ENCODE data around the gene KAT2A.

GRCh38 chr17:42088736-42089135 lies 32.4 kb downstream of the KAT2A start:
- TF ChIP-seq GATA3 (IDR thresholded peaks at IDR 0.05; ENCODE audit: low read depth, low read length) (no peak), GATA2 (IDR thresholded peaks at IDR 0.05; ENCODE audit: low read depth, low read length) (no peak)
